Measurements from ENCODE around the gene TRPC1. TPM values are rescaled to one million over a fixed set of nuclear protein-coding genes. Genes with fewer than 3 reads are reported as not detected.

Gene TRPC1
- total RNA-seq, 4 donors from 2014 or later: 18.8 to 46.7 (median 23.4) TPM

- whole genome bisulfite sequencing, 2 donors (ENCODE audit: low coverage in 1 of 2): 85 to 88% methylated on average over 1 of the region's 1 CpG
- TF ChIP-seq CTCF (IDR thresholded peaks at IDR 0.05): no peak
- no peak for TF ChIP-seq POLR2A (IDR thresholded peaks at IDR 0.05)
- TF ChIP-seq EP300 (IDR thresholded peaks at IDR 0.05): no peak
- no peaks in the 10 kb centered on the region for H3K36me3 ChIP-seq
- no peaks in the 10 kb centered on the region for H3K9me3 ChIP-seq
- no peak for ATAC-seq
- H3K27ac ChIP-seq: no peak overlapping the region
- H3K4me1 ChIP-seq: no peaks in the 10 kb centered on the region
- H3K4me3 ChIP-seq: no peak overlapping the region
- no peaks in the 10 kb centered on the region for H3K27me3 ChIP-seq
These were observed 113.7 kb downstream of the TRPC1 start for GRCh38 chr3:142837526-142837925.

GRCh38 chr3:142839831-142840230 lies 116.0 kb downstream of the TRPC1 start:
- Histone ChIP-seq H3K4me3 (no peak overlapping the region), H3K4me1 (no peaks in the 10 kb centered on the region), H3K36me3 (no peaks in the 10 kb centered on the region), H3K27me3 (no peaks in the 10 kb centered on the region), H3K9me3 (no peaks in the 10 kb centered on the region), H3K27ac (no peak overlapping the region)
- TF ChIP-seq EP300 (IDR thresholded peaks at IDR 0.05) (no peak), POLR2AphosphoS5 (IDR thresholded peaks at IDR 0.05) (no peak)
- WGBS, 2 donors (ENCODE audit: low coverage in 1 of 2): 91 to 95% methylated on average over 2 of the region's 2 CpGs
- ATAC-seq: no peak

GRCh38 chr3:142844339-142844977 lies 120.6 kb downstream of the TRPC1 start:
- no peak overlapping the region for H3K27ac ChIP-seq
- peaks cover 0 to 11% (median 0%) of the 10 kb centered on the region in 3 donors for H3K4me1 ChIP-seq
- TF ChIP-seq POLR2A (IDR thresholded peaks at IDR 0.05): no peak
- peak in 3 of 4 experiments; percentile 14 to 38 (median 33) for TF ChIP-seq CTCF (IDR thresholded peaks at IDR 0.05)
- H3K9me3 ChIP-seq: no peaks in the 10 kb centered on the region
- 50 to 72% methylated on average over 1 to 4 of the region's 4 CpGs for WGBS, 2 donors (ENCODE audit: low coverage in 1 of 2)
- H3K27me3 ChIP-seq: no peaks in the 10 kb centered on the region
- H3K36me3 ChIP-seq: no peaks in the 10 kb centered on the region
- H3K4me3 ChIP-seq: no peak overlapping the region
- no peak for ATAC-seq

- no peak for ATAC-seq
- H3K36me3 ChIP-seq: no peaks in the 10 kb centered on the region
- H3K27me3 ChIP-seq: no peaks in the 10 kb centered on the region
- H3K4me1 ChIP-seq: peaks cover 0 to 11% (median 0%) of the 10 kb centered on the region in 3 donors
- WGBS, 2 donors (ENCODE audit: low coverage in 1 of 2): 17 to 18% methylated on average over 2 of the region's 2 CpGs
- H3K9me3 ChIP-seq: no peaks in the 10 kb centered on the region
- no peak for TF ChIP-seq CTCF (IDR thresholded peaks at IDR 0.05)
- TF ChIP-seq EP300 (IDR thresholded peaks at IDR 0.05): no peak
- TF ChIP-seq POLR2AphosphoS5 (IDR thresholded peaks at IDR 0.05): no peak
- no peak for TF ChIP-seq POLR2A (IDR thresholded peaks at IDR 0.05)
- H3K4me3 ChIP-seq: no peak overlapping the region
- no peak overlapping the region for H3K27ac ChIP-seq
These were observed 123.1 kb downstream of the TRPC1 start for GRCh38 chr3:142846779-142847577.

GRCh38 chr3:142849148-142849547 lies 125.3 kb downstream of the TRPC1 start:
- ATAC-seq: no peak
- H3K36me3 ChIP-seq: no peaks in the 10 kb centered on the region
- H3K27me3 ChIP-seq: no peaks in the 10 kb centered on the region
- peaks cover 0 to 11% (median 0%) of the 10 kb centered on the region in 3 donors for H3K4me1 ChIP-seq
- TF ChIP-seq POLR2AphosphoS5 (IDR thresholded peaks at IDR 0.05): no peak
- TF ChIP-seq EP300 (IDR thresholded peaks at IDR 0.05): no peak
- no peak for TF ChIP-seq POLR2A (IDR thresholded peaks at IDR 0.05)
- no peak for TF ChIP-seq CTCF (IDR thresholded peaks at IDR 0.05)
- H3K9me3 ChIP-seq: no peaks in the 10 kb centered on the region
- H3K4me3 ChIP-seq: no peak overlapping the region
- WGBS, 2 donors (ENCODE audit: low coverage in 1 of 2): 88 to 93% methylated on average over 3 of the region's 3 CpGs
- H3K27ac ChIP-seq: no peak overlapping the region

All from gastroesophageal sphincter (tissue), 4 donors.